HG03060 (cell line): Measurements from ENCODE around the gene CROCC2.

Experiments used
- ATAC-seq: cut with Tn5 transposase; IDR thresholded peaks from one replicate; pipeline ENCODE4 v1.9.1; 2021; ENCODE audit warnings: low read depth, moderate number of reproducible peaks; ENCODE audit not compliant: unreplicated experiment

The CROCC2 gene

GRCh38 chr2:240875228-240876034, 30.7 kb upstream of the CROCC2 start:
- no peak for ATAC-seq

GRCh38 chr2:240876035-240876474, 30.1 kb upstream of the CROCC2 start:
- no peak for ATAC-seq

GRCh38 chr2:240876475-240877251, 29.5 kb upstream of the CROCC2 start:
- ATAC-seq = no peak

DNA sequence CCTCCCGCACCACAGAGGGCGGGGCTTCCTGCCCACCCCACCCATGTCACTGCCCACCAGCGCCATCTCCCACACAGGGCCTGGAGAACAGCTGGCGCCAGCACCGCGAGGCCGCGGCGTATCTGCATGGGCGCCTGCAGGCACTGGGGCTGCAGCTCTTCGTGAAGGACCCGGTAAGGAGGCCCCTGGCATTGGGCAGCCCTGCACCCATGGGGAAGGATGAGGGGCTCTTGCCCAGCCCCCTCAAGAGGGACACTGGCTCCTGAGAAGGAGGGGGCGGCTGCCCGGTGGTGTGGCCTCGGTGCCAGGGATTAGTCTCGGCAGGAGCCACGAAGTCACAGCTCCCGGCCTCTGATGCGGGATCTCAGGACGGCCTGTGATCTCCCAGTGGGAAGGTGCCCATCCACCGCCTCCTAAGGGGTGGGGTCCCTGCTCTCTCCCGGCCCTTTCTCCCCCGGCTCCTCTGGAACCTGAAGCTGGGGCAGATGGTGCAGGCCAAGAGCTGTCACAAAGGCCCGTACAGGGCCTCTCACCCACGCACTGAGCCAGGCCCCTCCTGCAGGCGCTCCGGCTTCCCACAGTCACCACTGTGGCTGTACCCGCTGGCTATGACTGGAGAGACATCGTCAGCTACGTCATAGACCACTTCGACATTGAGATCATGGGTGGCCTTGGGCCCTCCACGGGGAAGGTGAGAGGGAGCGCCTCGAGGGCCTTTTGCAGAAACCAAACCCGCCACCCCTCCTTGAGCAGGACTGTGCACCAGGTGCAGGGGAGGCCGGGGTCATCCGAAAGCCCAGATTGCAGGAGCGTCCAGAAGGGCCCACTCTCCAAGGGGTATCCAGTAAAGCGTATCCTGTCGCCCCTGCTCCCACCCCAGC, 28.4 kb upstream of the CROCC2 start:
- ATAC-seq = no peak

- ATAC-seq = no peak
These were observed 27.7 kb upstream of the CROCC2 start for GRCh38 chr2:240878341-240878936.

DNA sequence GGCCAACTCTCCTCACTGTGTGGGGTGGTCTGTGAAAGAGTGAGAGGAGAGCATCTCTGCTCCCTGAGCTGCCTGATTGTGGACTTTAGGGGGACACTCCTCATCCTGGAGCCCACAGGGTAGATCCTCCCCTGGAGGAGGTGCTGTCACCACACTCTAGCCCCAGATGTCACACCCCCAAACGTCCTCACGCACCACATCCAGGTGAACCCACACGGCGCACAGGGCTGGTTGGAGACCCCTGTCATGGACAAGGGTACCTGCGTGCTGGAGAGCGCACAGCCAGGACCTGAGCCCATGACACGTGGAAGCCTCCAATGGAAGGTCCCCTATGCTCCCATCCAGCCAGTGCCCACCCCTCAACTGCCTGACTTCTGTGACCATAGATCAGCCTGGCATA, 27.0 kb upstream of the CROCC2 start:
- no peak for ATAC-seq

- no peak for ATAC-seq
These were observed 24.2 kb upstream of the CROCC2 start for GRCh38 chr2:240881913-240882312.

DNA sequence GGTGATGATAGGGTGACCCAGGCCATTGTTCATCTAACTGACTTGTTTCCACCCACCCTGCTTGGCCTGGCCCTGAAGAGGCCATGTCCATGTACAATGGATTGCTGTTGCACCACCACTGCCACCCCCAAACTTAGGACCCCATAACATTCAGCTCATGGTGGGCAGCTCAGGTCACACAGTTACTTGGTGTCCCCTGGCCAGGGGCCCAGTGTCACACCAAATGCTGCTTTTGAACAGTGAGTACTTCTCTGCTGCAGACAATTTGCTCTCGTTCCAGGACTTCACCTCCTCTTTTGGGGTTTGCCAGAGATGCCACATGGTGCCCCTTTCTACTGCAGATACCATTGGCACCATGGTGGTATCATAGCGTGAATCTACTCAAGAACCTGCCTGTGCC, 21.9 kb upstream of the CROCC2 start:
- no peak for ATAC-seq

DNA sequence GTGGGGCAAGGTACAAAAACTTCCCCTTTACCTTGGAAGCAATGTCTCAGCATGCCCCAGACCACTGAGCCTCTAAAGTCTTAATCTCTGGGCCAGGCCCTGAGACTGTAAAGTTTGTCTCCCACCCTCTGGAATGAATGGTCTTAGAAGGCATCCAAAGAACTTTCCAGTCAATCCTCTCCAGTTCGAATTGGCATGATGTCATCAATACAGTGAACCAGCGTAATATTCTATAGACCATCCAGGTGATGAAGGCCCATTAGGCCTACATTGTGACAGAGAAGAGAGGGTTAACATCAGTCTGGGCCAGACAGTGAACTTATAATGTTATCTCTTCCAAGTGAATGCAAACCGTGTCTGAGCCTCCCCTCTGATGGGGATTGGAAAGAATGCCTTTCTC, 21.4 kb upstream of the CROCC2 start:
- ATAC-seq = no peak

DNA sequence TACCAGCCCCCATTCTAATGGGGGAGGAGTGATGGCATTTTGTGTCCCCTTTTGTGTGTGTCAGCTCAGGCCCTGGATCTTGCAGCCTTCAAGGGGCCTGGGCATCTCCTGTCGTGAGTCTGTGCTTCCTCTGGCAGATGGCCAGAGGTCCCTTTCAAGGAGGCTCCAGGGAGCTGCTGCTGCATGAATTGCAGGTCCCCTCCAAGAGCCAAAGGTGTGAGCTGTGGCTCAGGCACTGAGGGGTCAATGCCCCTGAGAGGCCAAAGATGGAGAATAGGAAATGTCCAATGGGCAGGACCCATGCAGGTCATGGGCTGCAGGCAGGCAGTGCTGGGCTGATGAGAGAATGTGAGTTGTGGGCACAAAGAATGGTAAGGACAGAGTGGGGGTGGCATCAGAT, 20.6 kb upstream of the CROCC2 start:
- no peak for ATAC-seq

DNA sequence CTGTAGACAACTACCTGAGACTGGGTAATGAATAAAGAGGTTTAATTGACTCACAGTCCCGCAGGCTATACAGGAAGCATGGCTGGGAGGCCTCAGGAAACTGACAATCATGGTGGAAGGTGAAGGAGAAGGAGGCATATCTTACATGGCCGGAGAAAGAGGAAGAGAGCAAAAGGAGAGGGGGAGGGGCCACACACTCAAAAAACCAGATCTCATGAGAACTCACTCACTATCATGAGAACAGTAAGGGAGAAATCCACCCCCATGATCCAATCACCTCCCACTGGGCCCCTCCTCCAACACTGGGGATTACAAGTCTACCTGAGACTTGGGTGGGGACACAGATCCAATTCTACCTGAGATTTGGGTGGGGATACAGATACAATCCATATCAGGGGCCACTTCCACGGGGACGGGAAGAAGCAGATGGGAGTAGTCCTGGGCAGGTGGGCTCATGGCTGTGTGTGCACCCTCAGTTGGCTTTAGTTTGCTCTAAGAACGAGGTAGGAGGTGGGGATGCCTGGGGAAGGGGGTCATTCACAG, 20.0 kb upstream of the CROCC2 start:
- no peak for ATAC-seq

- ATAC-seq = no peak
These were observed 19.2 kb upstream of the CROCC2 start for GRCh38 chr2:240886678-240887609.

GRCh38 chr2:240887631-240888030, 18.5 kb upstream of the CROCC2 start:
- no peak for ATAC-seq

- ATAC-seq = no peak
These were observed 17.8 kb upstream of the CROCC2 start for GRCh38 chr2:240888130-240888889.

GRCh38 chr2:240888890-240889573, 17.1 kb upstream of the CROCC2 start:
- ATAC-seq = no peak

DNA sequence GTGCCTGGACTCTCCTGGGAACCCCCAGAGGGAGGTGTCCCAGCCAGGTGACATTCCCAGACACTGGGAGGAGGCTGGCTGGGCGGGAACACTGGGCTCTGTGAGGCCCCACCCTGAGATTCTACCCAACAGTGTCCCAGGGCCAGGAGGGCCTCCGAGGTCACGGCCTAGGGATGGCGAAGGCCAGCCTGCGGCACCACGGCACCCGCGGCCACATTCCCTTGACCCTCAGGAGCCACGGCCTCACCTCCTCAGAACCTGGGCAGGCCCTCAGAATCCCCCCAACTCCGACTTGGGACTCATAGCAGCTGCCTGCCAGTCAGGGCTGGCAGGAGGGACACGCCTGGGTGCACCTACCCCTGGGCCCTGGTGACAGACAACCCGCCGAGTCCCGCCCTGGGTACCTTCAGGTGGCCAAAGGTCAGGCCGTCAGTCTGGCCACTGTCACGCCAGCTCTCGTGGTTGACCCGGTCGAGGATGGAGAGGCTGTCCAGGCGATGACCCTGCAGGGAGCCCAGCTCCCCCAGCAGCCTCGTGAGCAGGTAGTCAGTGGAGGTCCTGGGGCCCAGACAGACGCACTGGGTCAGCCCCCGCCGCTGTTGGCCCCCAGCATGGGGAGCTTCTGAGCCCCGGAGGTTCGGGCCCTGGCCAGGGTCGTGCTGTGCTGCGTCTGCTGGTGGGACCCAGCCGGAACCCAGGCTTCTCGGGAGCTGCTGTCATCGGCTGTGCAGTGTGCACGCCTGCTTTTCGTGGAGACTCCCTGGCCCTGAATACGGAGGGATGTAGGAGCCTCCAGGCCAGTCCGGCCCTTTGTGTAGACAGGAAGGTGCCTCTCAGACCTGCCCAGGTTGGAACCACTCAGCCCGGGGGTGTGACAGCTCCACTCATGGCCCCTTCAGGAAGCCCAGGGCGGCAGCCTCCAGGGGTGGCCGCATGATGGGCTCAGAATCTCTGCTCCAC, 16.3 kb upstream of the CROCC2 start:
- no peak for ATAC-seq

- ATAC-seq = no peak
These were observed 15.4 kb upstream of the CROCC2 start for GRCh38 chr2:240890691-240891090.
